Endothelial cell of umbilical vein (primary cell): ENCODE data around the gene TMBIM6. TPM values are rescaled to one million over a fixed set of nuclear protein-coding genes. Genes with fewer than 3 reads are reported as not detected.
A peak's percentile ranks its signal among the peaks of the same experiment; 100 is the strongest.

Source experiments
- BruUV-seq: library from RNA; stranded (reverse); fragments of 400-500 nt; replicated peaks from 2 replicates; lab custom pipeline; 2021; lab: Mats Ljungman, UMichigan
- CTCF ChIA-PET: fragments of 300-600, 350-600 bp; sonication (Branson Sonifier 250); formaldehyde crosslinking; loops from one replicate; lab custom pipeline; 2021; ENCODE audit warnings: antibody characterized with exemption, inconsistent platforms; lab: Charles Lee
- POLR2A ChIA-PET: fragments of 300-600, 350-600 bp; sonication (Branson Sonifier 250); formaldehyde crosslinking; loops from one replicate; lab custom pipeline; 2021; ENCODE audit warnings: antibody characterized with exemption, inconsistent platforms; lab: Charles Lee
- DNase-seq: peaks from one replicate; pipeline ENCODE4 v3.0.0-alpha.2; 2011; ENCODE audit warnings: low read depth, low spot score
- FAIRE-seq: peaks from 2 replicates; lab custom pipeline; 2011; peaks lifted over from hg19 to GRCh38; lab: Jason Lieb, UNC
- H2AFZ ChIP-seq: 2 replicates; pipeline ENCODE4 v1.6.0; 2012; ENCODE audit warnings: low read depth, low read length, control low read depth, inconsistent platforms
- H3K27ac ChIP-seq: 2 replicates; pipeline ENCODE4 v1.5.1; 2011; ENCODE audit warnings: low read depth, mild to moderate bottlenecking, control low read depth, low read length, moderate library complexity; ENCODE audit not compliant: insufficient read depth
- H3K27me3 ChIP-seq, 2 experiments: 2 replicates each; pipeline versions ENCODE4 v1.6.0 to v1.6.1; 2011; ENCODE audit warnings: low read length in 2 of 2, mixed read lengths in 1 of 2; ENCODE audit not compliant: control insufficient read depth in 2 of 2, insufficient read depth in 2 of 2
- H3K36me3 ChIP-seq, 2 experiments: 2 replicates in 1 of 2; 3 replicates in 1 of 2; pipeline ENCODE4 v1.5.1; 2011; ENCODE audit warnings: low read length in 2 of 2, mild to moderate bottlenecking in 1 of 2, moderate library complexity in 1 of 2; ENCODE audit not compliant: control insufficient read depth in 2 of 2, insufficient read depth in 2 of 2; ENCODE audit errors: extremely low read depth in 1 of 2
- H3K4me1 ChIP-seq: 3 replicates; pipeline ENCODE4 v1.5.1; 2011; ENCODE audit warnings: mild to moderate bottlenecking, low read length; ENCODE audit not compliant: control insufficient read depth, insufficient read depth; ENCODE audit errors: extremely low read depth
- H3K4me2 ChIP-seq: 2 replicates; pipeline ENCODE4 v1.6.1; 2011; ENCODE audit warnings: low read length, control low read depth, mixed read lengths; ENCODE audit not compliant: insufficient read depth
- H3K4me3 ChIP-seq, 3 experiments: fragments of 200-600 bp in 1 of 3; sonication (generic), shearing (Covaris generic) in 1 of 3; replicated peaks in 1 of 3; 2 replicates each; pipeline ENCODE4 v1.5.1; 2011 to 2016; ENCODE audit warnings: control low read depth in 3 of 3, low read length in 3 of 3, mild to moderate bottlenecking in 2 of 3, inconsistent platforms in 1 of 3, low read depth in 1 of 3, moderate library complexity in 1 of 3; ENCODE audit not compliant: insufficient read depth in 1 of 3
- H3K79me2 ChIP-seq: 2 replicates; pipeline ENCODE4 v1.6.0; 2012; ENCODE audit warnings: low read length, inconsistent platforms; ENCODE audit not compliant: control insufficient read depth, insufficient read depth
- H3K9ac ChIP-seq: replicated peaks from 2 replicates; pipeline ENCODE3; 2011; ENCODE audit warnings: low read length, control low read depth; ENCODE audit not compliant: insufficient read depth; ENCODE audit errors: extremely low read depth
- H3K9me1 ChIP-seq: replicated peaks from 3 replicates; pipeline ENCODE4 v1.6.0; 2011; ENCODE audit warnings: mild to moderate bottlenecking, low read length; ENCODE audit not compliant: control insufficient read depth, insufficient read depth; ENCODE audit errors: extremely low read depth
- H3K9me3 ChIP-seq: replicated peaks from 2 replicates; pipeline ENCODE4 v1.5.1; 2012; ENCODE audit warnings: low read length, inconsistent platforms; ENCODE audit not compliant: control insufficient read depth, insufficient read depth
- H4K20me1 ChIP-seq: replicated peaks from 2 replicates; pipeline ENCODE3; 2011; ENCODE audit warnings: mild to moderate bottlenecking, low read length; ENCODE audit not compliant: control insufficient read depth, insufficient read depth; ENCODE audit errors: extremely low read depth
- FOS ChIP-seq: IDR thresholded peaks from 2 replicates; pipeline ENCODE4 v1.6.1; 2011; ENCODE audit warnings: mild to moderate bottlenecking, low read length, moderate library complexity, borderline replicate concordance; ENCODE audit not compliant: insufficient read depth
- JUN ChIP-seq: IDR thresholded peaks from 2 replicates; pipeline ENCODE4 v1.6.1; 2011; ENCODE audit warnings: borderline replicate concordance, low read depth; ENCODE audit not compliant: insufficient read length, insufficient read depth
- MYC ChIP-seq: IDR thresholded peaks from one replicate; pipeline ENCODE4 v1.6.1; 2011; ENCODE audit warnings: mild to moderate bottlenecking, low read depth, low read length
- POLR2A ChIP-seq: IDR thresholded peaks from 2 replicates; pipeline ENCODE4 v1.6.1; 2012; ENCODE audit warnings: low read depth, mild to moderate bottlenecking, control low read depth, low read length
- dilution Hi-C: fragments of 300-500 bp; cut with MboI; formaldehyde crosslinking; loops from one replicate; pipeline ENCODE4 v1.15.0; 2019; ENCODE audit warnings: low sequenced_read_pairs; ENCODE audit not compliant: extremely low pct_ligation_motif_present
- intact Hi-C: fragments of 100-400 bp; cut with micrococcal nuclease; formaldehyde crosslinking; loops from one replicate; pipeline ENCODE4 v1.10.0; 2022
- polyA plus RNA-seq, 4 experiments: library from polyadenylated mRNA; depleted of rRNA in 3 of 4; stranded (reverse) in 3 of 4; unstranded in 1 of 4; fragments of >200 nt; gene quantifications; 2 replicates each; pipeline versions ENCODE4 v1.2.1 to v1.2.3, GENCODE V29; 2011 to 2012; ENCODE audit warnings: missing spikeins in 1 of 4
- total RNA-seq: library from RNA; stranded (reverse); gene quantifications from 2 replicates; pipeline ENCODE4 v1.2.3, GENCODE V29; 2021
- TF ChIP-seq, protein P1 (sequence below), 2 donors: IDR thresholded peaks; 1 replicate in 1 of 2; 2 replicates in 1 of 2; pipeline ENCODE4 v1.5.1; 2011; ENCODE audit warnings: low read length in 2 of 2, mild to moderate bottlenecking in 2 of 2, moderate library complexity in 2 of 2, control low read depth in 1 of 2, inconsistent platforms in 1 of 2, low read depth in 1 of 2; ENCODE audit not compliant: insufficient read depth in 1 of 2; ENCODE audit errors: extremely low read depth in 1 of 2

TMBIM6 gene
- total and polyA plus RNA-seq, 2 donors (not counting 3 experiments of a cell fraction or from before 2014, with no cell fraction given), result 393 to 579 TPM

DNA sequence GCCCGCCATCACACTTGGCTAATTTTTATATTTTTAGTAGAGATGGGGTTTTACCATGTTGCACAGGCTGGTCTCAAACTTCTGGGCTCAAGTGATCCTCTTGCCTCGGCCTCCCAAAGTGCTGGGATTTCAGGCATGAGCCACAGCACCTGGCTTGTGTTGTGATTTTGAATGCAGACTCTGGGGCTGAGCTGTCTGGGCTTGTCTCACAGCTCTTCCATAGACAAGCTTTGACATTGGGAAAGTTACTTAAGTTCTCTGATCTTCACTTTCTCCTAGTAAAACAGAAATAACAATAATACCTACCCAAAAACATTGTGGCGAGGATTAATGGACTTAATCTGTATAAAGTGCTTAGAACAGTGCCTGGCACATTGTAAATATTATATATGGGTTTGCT is 36.0 kb downstream of the TMBIM6 start:
- DNase-seq (no peak), FAIRE-seq (no peak)
- no TSS peak for BruUV-seq
- intact Hi-C loops (loop anchor here (2.0 to 5.0 kb wide), 3 partner anchors 189 to 295 kb away; partner anchors contain the start of gene ASIC1), dilution Hi-C loops (no loop called here)
- Histone ChIP-seq H3K36me3 (no peaks in the 10 kb centered on the region), H3K9me3 (no peaks in the 10 kb centered on the region), H2AFZ (no peak overlapping the region), H3K4me1 (no peaks in the 10 kb centered on the region), H3K9me1 (no peaks in the 10 kb centered on the region), H3K79me2 (no peaks in the 10 kb centered on the region), H3K27me3 (peaks cover 0 to 2% of the 10 kb centered on the region in 2 experiments), H3K9ac (no peak overlapping the region), H4K20me1 (no peaks in the 10 kb centered on the region), H3K4me2 (no peak overlapping the region), H3K27ac (no peak overlapping the region), H3K4me3 (no peak overlapping the region)
- CTCF ChIA-PET, result interaction anchor here (0.9 to 5.4 kb wide), 26 partner anchors 10 to 293 kb away, joined by 3 to 115 read pairs (median 6); partner anchors contain the start of genes BCDIN3D, NCKAP5L and TMBIM6
- no peak for TF ChIP-seq MYC
- TF ChIP-seq POLR2A, result no peak
- no peak for TF ChIP-seq JUN
- POLR2A ChIA-PET, result interaction anchor here (1.2 kb wide), 1 partner anchor 51 kb away, joined by 7 read pairs; the partner anchor contains the start of gene NCKAP5L

DNA sequence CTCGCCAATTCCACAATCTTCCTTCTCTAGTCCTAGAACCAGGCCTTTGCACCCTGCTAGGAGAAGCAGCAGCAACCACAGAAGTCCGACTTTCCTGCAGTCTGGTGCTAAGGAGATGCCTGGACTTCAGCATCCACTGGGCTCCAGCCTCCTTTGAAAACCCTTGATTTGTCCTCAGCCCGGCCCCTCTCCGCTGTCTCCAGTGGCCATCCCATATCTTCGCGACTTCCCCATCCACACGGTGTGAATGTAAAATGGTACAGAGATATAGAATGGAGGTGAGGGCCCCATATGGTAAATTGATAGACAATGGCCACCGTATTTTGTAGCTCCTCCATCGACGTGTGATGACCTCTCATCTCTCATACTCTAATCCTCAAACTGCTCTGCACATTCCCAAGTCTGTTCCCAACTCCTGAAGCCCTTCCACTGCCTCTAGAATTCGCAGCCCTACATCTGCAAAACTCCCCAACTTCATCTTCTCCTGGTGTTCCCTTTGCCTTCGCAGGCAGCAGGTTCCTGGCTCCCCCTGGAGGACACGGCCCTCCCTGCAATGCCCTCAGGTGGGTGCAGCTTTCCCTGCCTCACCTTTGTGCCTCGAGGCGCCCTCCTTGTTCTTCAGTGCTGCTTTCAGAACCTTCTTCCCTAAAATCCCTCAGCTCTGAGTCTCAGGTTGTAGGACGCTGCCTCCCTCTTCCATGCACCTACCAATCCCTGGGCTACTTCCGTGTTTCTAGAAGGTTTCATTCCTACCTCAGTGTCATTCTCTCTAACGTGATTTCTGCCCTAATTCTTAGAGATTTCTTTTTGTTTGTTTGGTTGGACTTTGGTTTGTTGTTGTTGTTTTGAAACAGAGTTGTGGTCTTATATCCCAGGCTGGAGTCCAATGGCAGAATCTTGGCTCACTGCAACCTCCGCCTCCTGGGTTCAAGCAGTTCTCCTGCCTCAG is 36.7 kb downstream of the TMBIM6 start:
- FAIRE-seq (peak; percentile 73), DNase-seq (peak; percentile 42)
- CTCF ChIA-PET, result interaction anchor here (0.9 to 5.4 kb wide), 27 partner anchors 11 to 292 kb away, joined by 3 to 115 read pairs (median 5); partner anchors contain the start of genes BCDIN3D, NCKAP5L and TMBIM6
- no peaks in the 10 kb centered on the region for H3K79me2 ChIP-seq
- no peaks in the 10 kb centered on the region for H3K9me3 ChIP-seq
- H3K36me3 ChIP-seq, result no peaks in the 10 kb centered on the region
- no TSS peak for BruUV-seq
- H3K4me2 ChIP-seq, result no peak overlapping the region
- H3K27ac ChIP-seq, result no peak overlapping the region
- intact Hi-C loops (loop anchor here (2.0 to 5.0 kb wide), 3 partner anchors 189 to 294 kb away; partner anchors contain the start of gene ASIC1), dilution Hi-C loops (no loop called here)
- no peak overlapping the region for H3K9ac ChIP-seq
- no peak for TF ChIP-seq FOS
- TF ChIP-seq, protein P1, sequence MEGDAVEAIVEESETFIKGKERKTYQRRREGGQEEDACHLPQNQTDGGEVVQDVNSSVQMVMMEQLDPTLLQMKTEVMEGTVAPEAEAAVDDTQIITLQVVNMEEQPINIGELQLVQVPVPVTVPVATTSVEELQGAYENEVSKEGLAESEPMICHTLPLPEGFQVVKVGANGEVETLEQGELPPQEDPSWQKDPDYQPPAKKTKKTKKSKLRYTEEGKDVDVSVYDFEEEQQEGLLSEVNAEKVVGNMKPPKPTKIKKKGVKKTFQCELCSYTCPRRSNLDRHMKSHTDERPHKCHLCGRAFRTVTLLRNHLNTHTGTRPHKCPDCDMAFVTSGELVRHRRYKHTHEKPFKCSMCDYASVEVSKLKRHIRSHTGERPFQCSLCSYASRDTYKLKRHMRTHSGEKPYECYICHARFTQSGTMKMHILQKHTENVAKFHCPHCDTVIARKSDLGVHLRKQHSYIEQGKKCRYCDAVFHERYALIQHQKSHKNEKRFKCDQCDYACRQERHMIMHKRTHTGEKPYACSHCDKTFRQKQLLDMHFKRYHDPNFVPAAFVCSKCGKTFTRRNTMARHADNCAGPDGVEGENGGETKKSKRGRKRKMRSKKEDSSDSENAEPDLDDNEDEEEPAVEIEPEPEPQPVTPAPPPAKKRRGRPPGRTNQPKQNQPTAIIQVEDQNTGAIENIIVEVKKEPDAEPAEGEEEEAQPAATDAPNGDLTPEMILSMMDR (IDR thresholded peaks at IDR 0.05; ENCODE audit: extremely low read depth in 1 of 2, insufficient read depth in 1 of 2, low read depth in 1 of 2, low read length in 2 of 2), result peak; percentile 78 to 92
- no peaks in the 10 kb centered on the region for H3K9me1 ChIP-seq
- no peaks in the 10 kb centered on the region for H4K20me1 ChIP-seq
- H3K27me3 ChIP-seq, result peaks cover 0 to 2% of the 10 kb centered on the region in 2 experiments
- no peak overlapping the region for H2AFZ ChIP-seq
- POLR2A ChIA-PET, result interaction anchor here (1.2 kb wide), 1 partner anchor 50 kb away, joined by 7 read pairs; the partner anchor contains the start of gene NCKAP5L
- peaks cover 5% of the 10 kb centered on the region for H3K4me1 ChIP-seq
- H3K4me3 ChIP-seq, result no peak overlapping the region
